WI38 (cell line): ENCODE results near the gene PYGM.

Experiments used
- H3K4me3 ChIP-seq: 2 replicates; pipeline ENCODE4 v1.5.1; 2011; ENCODE audit warnings: low read depth, mild to moderate bottlenecking, control low read depth, low read length
- TF ChIP-seq, protein P1 (sequence below): IDR thresholded peaks from 2 replicates; pipeline ENCODE4 v1.5.1; 2012; ENCODE audit warnings: low read depth, mild to moderate bottlenecking, control low read depth, low read length

The PYGM gene

DNA sequence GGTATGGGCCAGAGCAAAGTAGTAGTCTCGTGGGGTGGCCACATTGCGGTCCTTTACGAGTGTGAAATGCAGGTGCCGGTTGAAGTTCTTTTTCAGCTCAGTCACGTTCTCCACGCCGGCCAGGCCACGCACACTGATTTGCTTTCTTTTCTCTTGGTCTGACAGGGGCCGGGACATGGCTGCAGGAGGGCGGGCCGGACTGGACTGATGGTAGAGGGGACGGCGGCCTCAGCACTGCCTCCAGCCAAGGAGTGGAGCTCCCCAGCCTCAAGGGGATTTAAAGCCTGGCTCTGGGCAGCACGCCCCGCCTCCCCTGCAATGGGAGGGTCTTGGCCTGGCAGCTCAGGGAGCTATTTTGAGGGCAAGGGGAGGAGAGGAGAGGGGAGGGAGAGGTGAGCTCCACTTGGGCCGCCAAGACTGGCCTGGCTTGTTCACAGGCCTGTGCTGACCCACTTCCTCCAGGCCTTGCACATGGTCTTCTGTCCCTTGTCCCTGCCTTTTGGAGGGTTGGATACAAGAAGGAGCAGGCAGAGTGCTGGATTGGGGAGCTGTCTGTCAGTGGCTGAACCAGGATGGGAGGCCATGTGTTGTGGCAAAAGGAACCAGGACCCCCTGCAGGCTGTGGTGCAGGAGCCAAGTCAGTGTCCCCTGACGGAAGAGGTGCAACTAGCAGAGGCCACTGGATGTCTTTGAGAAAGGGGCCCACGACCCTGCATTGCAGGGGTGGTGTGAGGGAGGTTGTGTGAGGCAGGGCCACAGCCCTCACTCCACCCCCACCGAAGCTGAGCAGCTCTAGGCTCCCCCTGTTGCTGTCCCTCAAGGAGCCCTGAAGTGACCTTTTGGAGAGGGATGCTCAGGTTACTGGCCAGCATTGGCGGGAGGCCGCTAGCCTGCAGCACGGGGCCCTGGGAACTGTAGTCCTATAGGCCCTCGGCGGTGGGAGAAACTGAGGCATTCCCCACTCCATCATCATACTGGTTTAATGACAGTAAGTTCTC lies at the start of gene PYGM:
PYGM (minus strand) TSS at position 253 of the 998 bp plus-strand sequence; CDS start at position 177, 76 bp downstream.
- TF ChIP-seq, protein P1, sequence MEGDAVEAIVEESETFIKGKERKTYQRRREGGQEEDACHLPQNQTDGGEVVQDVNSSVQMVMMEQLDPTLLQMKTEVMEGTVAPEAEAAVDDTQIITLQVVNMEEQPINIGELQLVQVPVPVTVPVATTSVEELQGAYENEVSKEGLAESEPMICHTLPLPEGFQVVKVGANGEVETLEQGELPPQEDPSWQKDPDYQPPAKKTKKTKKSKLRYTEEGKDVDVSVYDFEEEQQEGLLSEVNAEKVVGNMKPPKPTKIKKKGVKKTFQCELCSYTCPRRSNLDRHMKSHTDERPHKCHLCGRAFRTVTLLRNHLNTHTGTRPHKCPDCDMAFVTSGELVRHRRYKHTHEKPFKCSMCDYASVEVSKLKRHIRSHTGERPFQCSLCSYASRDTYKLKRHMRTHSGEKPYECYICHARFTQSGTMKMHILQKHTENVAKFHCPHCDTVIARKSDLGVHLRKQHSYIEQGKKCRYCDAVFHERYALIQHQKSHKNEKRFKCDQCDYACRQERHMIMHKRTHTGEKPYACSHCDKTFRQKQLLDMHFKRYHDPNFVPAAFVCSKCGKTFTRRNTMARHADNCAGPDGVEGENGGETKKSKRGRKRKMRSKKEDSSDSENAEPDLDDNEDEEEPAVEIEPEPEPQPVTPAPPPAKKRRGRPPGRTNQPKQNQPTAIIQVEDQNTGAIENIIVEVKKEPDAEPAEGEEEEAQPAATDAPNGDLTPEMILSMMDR = no peak
- no peak within 1 kb of the TSS for H3K4me3 ChIP-seq

DNA sequence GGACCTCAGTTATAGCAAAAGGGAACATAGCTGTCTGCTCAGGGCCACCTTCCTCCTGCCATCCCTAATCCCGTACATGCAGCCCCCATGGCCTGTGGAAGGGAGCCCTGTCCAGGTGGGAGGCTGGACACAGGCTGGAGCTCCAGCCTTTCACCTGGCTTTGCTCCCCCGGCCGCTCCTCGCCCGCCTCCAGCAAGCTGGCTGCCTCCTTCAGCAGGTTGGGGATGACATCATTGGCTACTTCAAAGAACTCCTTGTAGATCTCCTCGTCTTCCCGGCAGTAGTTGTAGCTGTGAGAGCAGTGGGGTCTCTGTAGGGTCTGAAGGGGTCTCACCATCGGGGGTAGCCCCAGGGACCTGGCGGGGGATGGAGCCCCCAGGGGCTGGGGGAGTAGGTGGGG lies 45.7 kb upstream of the PYGM start:
- H3K4me3 ChIP-seq = no peak overlapping the region
- TF ChIP-seq, protein P1 = no peak

DNA sequence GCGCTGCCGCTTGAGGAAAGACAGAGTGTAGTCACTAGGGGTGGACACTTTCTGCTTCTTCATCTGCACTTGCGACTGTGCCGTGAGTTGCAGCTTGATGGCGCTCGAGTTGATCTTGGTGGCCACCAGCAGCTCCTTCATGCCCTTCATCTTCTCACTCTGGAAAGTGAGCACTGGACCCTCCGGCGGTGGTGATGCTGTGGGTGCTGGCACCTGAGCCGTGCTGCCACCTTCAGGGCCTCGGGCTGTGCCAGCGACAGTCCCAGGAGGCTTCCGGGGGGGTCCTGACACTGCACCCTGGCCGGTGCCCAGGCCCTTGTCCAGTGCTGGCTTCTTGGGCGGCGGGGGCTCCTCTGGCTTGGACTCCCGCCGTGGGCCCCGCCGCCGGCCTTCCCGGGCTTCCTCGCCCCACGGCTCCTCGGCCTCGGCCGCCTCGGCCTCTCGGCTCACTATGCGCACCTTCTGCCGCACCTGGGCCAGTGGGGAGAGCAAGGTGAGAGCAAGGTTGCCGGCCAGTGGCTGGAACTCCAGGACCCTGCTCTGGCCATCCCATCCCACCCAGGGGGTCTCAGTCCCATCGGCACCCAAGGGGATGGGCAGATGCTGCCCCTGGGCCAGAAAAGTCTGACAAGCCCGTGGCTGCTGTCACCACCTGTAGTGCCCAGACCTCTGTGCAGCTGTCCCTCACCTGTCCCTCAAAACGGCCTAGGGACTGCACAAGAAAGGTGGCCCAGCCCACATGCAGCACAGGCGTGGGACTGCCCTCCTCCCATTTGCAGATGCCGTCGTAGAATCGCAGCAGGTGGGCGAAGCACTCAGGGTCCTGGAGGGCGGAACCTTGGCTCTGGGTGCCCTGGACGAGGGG lies 44.8 kb upstream of the PYGM start:
- no peak overlapping the region for H3K4me3 ChIP-seq
- TF ChIP-seq, protein P1 = no peak

DNA sequence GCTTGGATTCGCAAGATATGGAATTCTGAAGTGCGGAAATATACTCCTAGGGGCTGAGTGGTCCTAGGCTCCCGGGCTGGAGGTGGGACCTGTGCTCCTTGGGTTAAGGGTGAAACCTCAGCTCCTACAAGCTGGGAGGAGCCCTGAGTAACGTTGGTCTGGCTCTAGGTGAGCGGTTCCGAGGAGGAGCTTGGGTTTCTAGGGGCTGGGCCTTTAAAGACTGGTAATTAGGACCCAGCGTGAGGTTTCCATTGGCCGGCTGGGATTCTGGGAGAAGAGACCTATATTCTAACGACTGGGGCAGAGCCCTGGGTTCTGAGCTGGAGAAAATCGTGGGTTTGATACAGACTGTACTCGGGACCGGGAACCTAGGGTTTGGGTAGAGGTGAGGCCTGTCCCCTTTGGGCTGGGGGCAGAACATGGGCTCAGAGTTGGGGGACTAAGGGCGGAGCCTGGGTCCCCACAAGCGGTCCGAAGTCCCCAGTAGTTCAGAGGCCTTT lies 44.1 kb upstream of the PYGM start:
- TF ChIP-seq, protein P1 = no peak
- peak overlapping the region; percentile 77 for H3K4me3 ChIP-seq

DNA sequence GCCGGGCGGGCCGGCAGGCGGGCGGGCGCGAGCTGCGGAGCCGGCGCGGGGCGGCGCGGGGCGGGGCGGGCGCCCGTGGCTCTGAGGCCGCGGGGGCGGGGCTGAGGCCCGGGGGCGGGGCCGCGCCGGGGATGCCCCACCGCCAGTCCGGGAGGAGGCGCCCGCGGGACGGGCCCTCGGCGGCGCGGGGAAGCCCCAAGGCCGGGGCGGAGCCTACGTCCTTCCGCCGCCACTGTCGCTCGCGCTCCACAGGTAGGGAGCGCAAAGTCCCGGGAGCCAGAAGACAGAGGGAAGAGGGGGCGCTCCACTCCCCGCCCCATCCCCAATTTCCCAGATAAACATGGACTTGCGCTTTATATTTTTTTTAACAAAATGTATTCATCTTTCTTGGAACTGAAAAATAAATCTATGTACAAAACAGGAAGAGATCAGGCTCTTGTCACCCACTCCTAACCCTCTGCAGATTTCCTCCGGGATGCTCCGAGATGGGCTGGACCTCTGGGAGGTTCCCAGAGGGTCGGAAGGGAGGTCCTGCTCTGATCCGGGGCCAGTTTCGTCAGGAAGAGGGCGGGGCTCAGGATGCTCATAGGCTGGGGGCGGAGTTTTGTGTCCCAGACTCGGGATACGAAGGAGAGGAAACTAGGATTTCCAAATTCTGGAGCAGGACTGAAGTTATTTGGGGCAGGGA lies 43.5 kb upstream of the PYGM start, which contains the start of gene MAP4K2:
MAP4K2 (minus strand) TSS at position 57 of the 688 bp plus-strand sequence. CDS start 65 bp downstream, outside the sequence.
- TF ChIP-seq, protein P1 = no peak
- H3K4me3 ChIP-seq = peak within 1 kb of the TSS; percentile 77

DNA sequence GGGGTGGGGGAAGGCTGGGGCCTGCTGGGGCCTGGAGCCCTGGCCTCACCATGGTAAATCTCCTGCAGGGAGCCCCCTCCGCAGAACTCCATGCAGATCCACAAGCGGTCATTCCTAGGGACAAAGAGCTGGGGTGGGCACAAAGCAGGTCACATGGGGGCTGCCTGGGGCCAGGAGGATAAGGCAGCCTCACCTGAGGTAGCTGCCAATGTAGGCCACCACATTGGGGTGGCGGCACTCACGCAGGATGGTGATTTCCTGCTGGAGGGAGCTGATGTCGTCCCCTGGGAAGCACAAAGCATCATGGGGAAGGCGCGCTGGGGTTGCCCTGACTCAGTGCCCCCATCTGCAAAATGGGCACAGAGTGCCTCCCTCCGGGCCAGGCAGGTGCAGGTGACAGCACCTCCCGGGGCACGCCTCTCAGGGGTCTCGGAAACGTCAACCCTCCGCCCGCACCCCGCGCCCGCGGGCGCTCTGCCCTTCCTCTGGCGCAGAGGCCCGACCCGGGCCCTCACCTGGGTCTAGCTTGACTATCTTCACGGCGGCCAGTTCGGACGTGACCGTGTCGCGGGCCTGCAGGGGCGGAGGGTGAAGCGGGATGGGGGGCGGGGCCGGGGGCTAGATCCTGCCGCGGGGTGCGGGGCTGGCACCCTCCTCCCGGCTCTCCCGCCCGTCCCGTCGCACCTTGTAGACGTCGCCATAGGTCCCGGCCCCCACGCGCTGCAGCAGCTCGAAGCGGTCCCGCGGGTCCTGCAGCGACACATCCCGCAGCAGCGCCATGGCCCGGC lies 42.8 kb upstream of the PYGM start:
- TF ChIP-seq, protein P1 = no peak
- peak overlapping the region; percentile 57 for H3K4me3 ChIP-seq
